Naive thymus-derived CD4-positive, alpha-beta T cell (primary cell): ENCODE measurements around the gene FUBP3. TPM values are rescaled to one million over a fixed set of nuclear protein-coding genes. Genes with fewer than 3 reads are reported as not detected.
A peak's percentile ranks its signal among the peaks of the same experiment; 100 is the strongest.

ENCODE experiments used
- ATAC-seq: fragments of 150-1000 bp; cut with Tn5 transposase; 2 replicates; pipeline ENCODE4 v1.10.0; 2021; ENCODE audit warnings: mild to moderate bottlenecking, moderate library complexity
- CTCF ChIA-PET: fragments of 350-600 bp; sonication (Branson Sonifier 250); formaldehyde crosslinking; loops from one replicate; lab custom pipeline; 2021; ENCODE audit warnings: antibody characterized with exemption; lab: Charles Lee
- POLR2A ChIA-PET: fragments of 350-600 bp; sonication (Branson Sonifier 250); formaldehyde crosslinking; loops from one replicate; lab custom pipeline; 2021; ENCODE audit warnings: antibody characterized with exemption, inconsistent platforms; lab: Charles Lee
- DNase-seq, 9 donors: peaks; one replicate each; pipeline versions ENCODE4 v3.0.0 to v3.0.0-alpha.2; 2020 to 2022; ENCODE audit warnings: mixed read lengths in 1 of 9
- H3K27ac ChIP-seq: one replicate; pipeline ENCODE4 v1.7.0; 2013; ENCODE audit warnings: mild to moderate bottlenecking, low read depth, low read length, moderate library complexity
- H3K27me3 ChIP-seq, 2 donors: one replicate each; pipeline ENCODE4 v1.7.0; 2013; ENCODE audit warnings: low read length in 2 of 2, mild to moderate bottlenecking in 2 of 2, moderate library complexity in 2 of 2; ENCODE audit not compliant: control insufficient read depth in 2 of 2, insufficient read depth in 2 of 2
- H3K36me3 ChIP-seq, 3 experiments: 1 replicate in 2 of 3; 2 replicates in 1 of 3; pipeline ENCODE4 v1.7.0; 2013; ENCODE audit warnings: low read length in 3 of 3, mild to moderate bottlenecking in 3 of 3, moderate library complexity in 1 of 3; ENCODE audit not compliant: insufficient read depth in 3 of 3, control insufficient read depth in 2 of 3
- H3K4me1 ChIP-seq, 2 donors: one replicate each; pipeline ENCODE4 v1.7.0; 2013; ENCODE audit warnings: low read length in 2 of 2, mild to moderate bottlenecking in 2 of 2, moderate library complexity in 1 of 2; ENCODE audit not compliant: control insufficient read depth in 2 of 2, insufficient read depth in 2 of 2
- H3K4me3 ChIP-seq: 2 replicates; pipeline ENCODE4 v1.7.0; 2013; ENCODE audit warnings: mild to moderate bottlenecking, low read length
- H3K9me3 ChIP-seq, 3 experiments: 1 replicate in 2 of 3; 2 replicates in 1 of 3; pipeline ENCODE4 v1.7.0; 2013; ENCODE audit warnings: low read length in 3 of 3; ENCODE audit not compliant: control insufficient read depth in 2 of 3
- H3K27ac Mint-ChIP-seq, 9 donors: one replicate each; pipeline ENCODE4 v1.8.0; 2020 to 2022; ENCODE audit warnings: mixed read lengths in 9 of 9, mild to moderate bottlenecking in 8 of 9, moderate library complexity in 5 of 9, inconsistent platforms in 2 of 9
- H3K27me3 Mint-ChIP-seq, 5 donors: one replicate each; pipeline ENCODE4 v1.8.0; 2021 to 2022; ENCODE audit warnings: mixed read lengths in 5 of 5, mild to moderate bottlenecking in 1 of 5
- H3K36me3 Mint-ChIP-seq, 5 donors: one replicate each; pipeline ENCODE4 v1.8.0; 2020 to 2022; ENCODE audit warnings: mixed read lengths in 5 of 5, mild to moderate bottlenecking in 3 of 5, inconsistent platforms in 1 of 5
- H3K4me1 Mint-ChIP-seq, 7 donors: one replicate each; pipeline ENCODE4 v1.8.0; 2020 to 2022; ENCODE audit warnings: mixed read lengths in 7 of 7, mild to moderate bottlenecking in 3 of 7, inconsistent platforms in 1 of 7
- H3K4me3 Mint-ChIP-seq, 10 donors: one replicate each; pipeline ENCODE4 v1.8.0; 2020 to 2022; ENCODE audit warnings: mild to moderate bottlenecking in 10 of 10, mixed read lengths in 10 of 10, moderate library complexity in 6 of 10, inconsistent platforms in 2 of 10
- H3K9me3 Mint-ChIP-seq, 11 donors: one replicate each; pipeline ENCODE4 v1.8.0; 2020 to 2022; ENCODE audit warnings: mixed read lengths in 11 of 11, mild to moderate bottlenecking in 4 of 11, inconsistent platforms in 1 of 11, moderate library complexity in 1 of 11
- intact Hi-C, 2 donors: fragments of 100-400 bp; cut with micrococcal nuclease; formaldehyde crosslinking; loops; one replicate each; pipeline ENCODE4 v1.15.1; 2023
- polyA plus RNA-seq, 2 donors: library from polyadenylated mRNA; unstranded; fragments of 300-500 nt; fragmentation: Illumina TruSeq; gene quantifications; one replicate each; pipeline ENCODE4 v1.2.3, GENCODE V29; 2021
- total RNA-seq, 6 experiments: library from RNA in 5 of 6; stranded (reverse) in 5 of 6; gene quantifications; 1 replicate in 5 of 6; 2 replicates in 1 of 6; pipeline ENCODE4 v1.2.3 and lab custom pipeline; 2021 to 2026

FUBP3 gene
- total and polyA plus RNA-seq, 7 experiments from 2014 or later: 30.0 to 49.6 (median 37.3) TPM

- peaks cover 0 to 3% (median 0%) of the 10 kb centered on the region in 3 experiments for H3K36me3 ChIP-seq
- DNase-seq: no peak
- no peak for ATAC-seq
- CTCF ChIA-PET: no interaction called here
- peaks cover 0 to 16% (median 10%) of the 10 kb centered on the region in 5 donors for H3K36me3 Mint-ChIP-seq
- no peak overlapping the region for H3K27ac Mint-ChIP-seq
- intact Hi-C loops: no loop called here
- peaks cover 0 to 18% (median 3%) of the 10 kb centered on the region in 11 donors for H3K9me3 Mint-ChIP-seq
- no peak overlapping the region for H3K27ac ChIP-seq
- H3K4me1 Mint-ChIP-seq: no peaks in the 10 kb centered on the region
- H3K4me3 ChIP-seq: no peak overlapping the region
- H3K27me3 ChIP-seq: no peaks in the 10 kb centered on the region
- POLR2A ChIA-PET: no interaction called here
- no peak overlapping the region for H3K4me3 Mint-ChIP-seq
- peaks cover 0 to 2% (median 0%) of the 10 kb centered on the region in 5 donors for H3K27me3 Mint-ChIP-seq
- H3K4me1 ChIP-seq: no peaks in the 10 kb centered on the region
- H3K9me3 ChIP-seq: no peaks in the 10 kb centered on the region
Observed at GRCh38 chr9:130642926-130643325, 63.5 kb downstream of the FUBP3 start.

- no peak overlapping the region for H3K4me3 ChIP-seq
- CTCF ChIA-PET: no interaction called here
Observed at GRCh38 chr9:130651221-130651620, 71.8 kb downstream of the FUBP3 start.

GRCh38 chr9:130651752-130652151 lies 72.4 kb downstream of the FUBP3 start:
- H3K4me1 ChIP-seq: no peaks in the 10 kb centered on the region
- no peak overlapping the region for H3K27ac ChIP-seq
- DNase-seq: no peak
- no peak overlapping the region for H3K4me3 Mint-ChIP-seq
- no peaks in the 10 kb centered on the region for H3K27me3 ChIP-seq
- no peaks in the 10 kb centered on the region for H3K9me3 ChIP-seq
- CTCF ChIA-PET: interaction anchor here (0.6 kb wide), 1 partner anchor 393 kb away, joined by 4 read pairs; no protein-coding TSS in a partner anchor
- POLR2A ChIA-PET: no interaction called here
- H3K36me3 ChIP-seq: no peaks in the 10 kb centered on the region
- H3K27me3 Mint-ChIP-seq: peaks cover 17 to 30% (median 23%) of the 10 kb centered on the region in 5 donors
- no peak overlapping the region for H3K27ac Mint-ChIP-seq
- intact Hi-C loops: no loop called here
- no peaks in the 10 kb centered on the region for H3K36me3 Mint-ChIP-seq
- H3K4me1 Mint-ChIP-seq: peaks cover 0 to 2% (median 0%) of the 10 kb centered on the region in 7 donors
- H3K4me3 ChIP-seq: no peak overlapping the region
- peaks cover 0 to 4% (median 0%) of the 10 kb centered on the region in 11 donors for H3K9me3 Mint-ChIP-seq
- ATAC-seq: no peak

More at GRCh38 chr9:130651221-130651620, 71.8 kb downstream of the FUBP3 start:
- no peaks in the 10 kb centered on the region for H3K27me3 ChIP-seq
- Mint-ChIP-seq H3K36me3 (peaks cover 0 to 3% (median 0%) of the 10 kb centered on the region in 5 donors), H3K27ac (no peak overlapping the region), H3K27me3 (peaks cover 11 to 24% (median 18%) of the 10 kb centered on the region in 5 donors), H3K9me3 (peaks cover 0 to 9% (median 3%) of the 10 kb centered on the region in 11 donors), H3K4me3 (no peak overlapping the region), H3K4me1 (peaks cover 0 to 2% (median 0%) of the 10 kb centered on the region in 7 donors)
- no peaks in the 10 kb centered on the region for H3K9me3 ChIP-seq
- no peaks in the 10 kb centered on the region for H3K36me3 ChIP-seq
- no peak overlapping the region for H3K27ac ChIP-seq
- H3K4me1 ChIP-seq: no peaks in the 10 kb centered on the region
- intact Hi-C loops: no loop called here
- ATAC-seq (no peak), DNase-seq (no peak)
- POLR2A ChIA-PET: no interaction called here

GRCh38 chr9:130654879-130655278 lies 75.5 kb downstream of the FUBP3 start:
- POLR2A ChIA-PET: interaction anchor here (0.7 kb wide), 1 partner anchor 10 kb away, joined by 3 read pairs; no protein-coding TSS in a partner anchor
- peaks cover 31 to 52% (median 45%) of the 10 kb centered on the region in 5 donors for H3K27me3 Mint-ChIP-seq

GRCh38 chr9:130658893-130659698 lies 79.7 kb downstream of the FUBP3 start:
- DNase-seq (no peak), ATAC-seq (no peak)
- H3K27me3 ChIP-seq: peaks cover 3 to 29% of the 10 kb centered on the region in 2 donors
- Mint-ChIP-seq H3K4me3 (peak overlapping the region in 1 of 10 donors; percentile 91), H3K4me1 (peaks cover 5 to 23% (median 15%) of the 10 kb centered on the region in 7 donors), H3K36me3 (peaks cover 0 to 4% (median 0%) of the 10 kb centered on the region in 5 donors), H3K27me3 (peaks cover 47 to 72% (median 65%) of the 10 kb centered on the region in 5 donors), H3K27ac (no peak overlapping the region), H3K9me3 (peaks cover 0 to 1% (median 0%) of the 10 kb centered on the region in 11 donors)
- no peaks in the 10 kb centered on the region for H3K9me3 ChIP-seq
- H3K36me3 ChIP-seq: no peaks in the 10 kb centered on the region
- intact Hi-C loops: no loop called here
- ChIA-PET CTCF (no interaction called here), POLR2A (no interaction called here)
- peaks cover 6 to 18% of the 10 kb centered on the region in 2 donors for H3K4me1 ChIP-seq
- no peak overlapping the region for H3K27ac ChIP-seq
- H3K4me3 ChIP-seq: no peak overlapping the region

More at GRCh38 chr9:130654879-130655278, 75.5 kb downstream of the FUBP3 start:
- CTCF ChIA-PET: no interaction called here
- Mint-ChIP-seq H3K9me3 (no peaks in the 10 kb centered on the region), H3K4me1 (peaks cover 0 to 5% (median 2%) of the 10 kb centered on the region in 7 donors), H3K36me3 (peaks cover 0 to 4% (median 0%) of the 10 kb centered on the region in 5 donors), H3K27ac (no peak overlapping the region), H3K4me3 (no peak overlapping the region)
- intact Hi-C loops: no loop called here
- H3K4me1 ChIP-seq: no peaks in the 10 kb centered on the region
- no peaks in the 10 kb centered on the region for H3K36me3 ChIP-seq
- no peaks in the 10 kb centered on the region for H3K9me3 ChIP-seq
- ATAC-seq: no peak
- no peak overlapping the region for H3K27ac ChIP-seq
- no peaks in the 10 kb centered on the region for H3K27me3 ChIP-seq
- DNase-seq: no peak
- H3K4me3 ChIP-seq: no peak overlapping the region

- CTCF ChIA-PET: no interaction called here
Observed at GRCh38 chr9:130659699-130660248, 80.4 kb downstream of the FUBP3 start.

More at GRCh38 chr9:130659699-130660248, 80.4 kb downstream of the FUBP3 start:
- intact Hi-C loops: no loop called here
- Histone ChIP-seq H3K36me3 (no peaks in the 10 kb centered on the region), H3K27ac (no peak overlapping the region), H3K27me3 (peaks cover 3 to 29% of the 10 kb centered on the region in 2 donors), H3K4me3 (no peak overlapping the region), H3K9me3 (no peaks in the 10 kb centered on the region), H3K4me1 (peaks cover 6 to 18% of the 10 kb centered on the region in 2 donors)
- Mint-ChIP-seq H3K36me3 (peaks cover 0 to 4% (median 0%) of the 10 kb centered on the region in 5 donors), H3K27me3 (peaks cover 47 to 77% (median 65%) of the 10 kb centered on the region in 5 donors), H3K27ac (peak overlapping the region in 1 of 9 donors; percentile 72), H3K9me3 (peaks cover 0 to 1% (median 0%) of the 10 kb centered on the region in 11 donors), H3K4me1 (peaks cover 5 to 25% (median 18%) of the 10 kb centered on the region in 7 donors), H3K4me3 (peak overlapping the region in 5 of 10 donors; percentile 43 to 91 (median 57))
- POLR2A ChIA-PET: no interaction called here
- ATAC-seq (no peak), DNase-seq (no peak)
